Kidney glomerular epithelial cell (primary cell): ENCODE results near the gene TJP3.

Experiments used
- DNase-seq: peaks from one replicate; lab custom pipeline; 2025; lab: John Stamatoyannopoulos, UW

Gene TJP3

DNA sequence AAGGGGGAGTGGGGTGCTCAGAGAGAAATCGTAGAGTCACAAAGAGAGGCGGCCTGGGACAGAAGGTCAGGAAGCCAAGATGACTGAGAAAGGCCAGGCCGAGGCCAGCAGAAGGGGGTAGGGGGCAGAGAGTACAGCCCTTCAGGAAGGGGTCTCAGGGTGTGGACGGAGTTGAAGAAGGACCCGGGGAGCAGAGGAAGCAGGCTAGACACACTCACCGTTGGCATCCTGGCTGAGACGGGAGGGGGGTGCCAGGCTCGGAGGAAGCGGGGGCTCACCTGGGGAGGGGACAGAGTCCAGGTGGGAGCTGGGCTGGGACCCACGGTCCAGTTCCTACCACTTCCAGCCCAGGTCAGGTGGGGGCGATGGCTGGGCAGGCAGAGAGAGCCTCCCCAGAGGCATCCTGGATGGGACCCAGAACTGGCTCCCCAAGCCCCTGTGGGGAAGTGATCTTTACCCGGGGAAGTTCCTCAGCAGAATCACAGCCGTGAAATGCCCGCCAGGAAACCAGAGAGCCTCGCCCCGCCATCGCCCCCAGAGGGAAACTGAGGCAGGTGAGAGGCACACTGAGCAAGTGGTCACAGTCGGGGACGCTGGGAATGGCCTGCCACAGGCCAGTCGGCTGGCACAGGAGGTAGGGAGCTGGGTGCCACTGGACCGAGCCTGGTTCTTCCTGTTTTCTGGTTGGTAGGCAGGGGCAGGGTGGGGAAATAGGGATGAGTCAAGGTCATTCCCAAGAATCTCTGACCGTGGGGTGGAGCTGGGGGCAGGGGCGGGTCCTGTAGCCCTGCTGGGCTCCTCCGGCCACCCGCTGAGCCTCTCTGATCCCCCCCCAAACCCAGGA lies 76.6 kb downstream of the TJP3 start:
- DNase-seq, result no peak

- no peak for DNase-seq
Observed at GRCh38 chr19:3785451-3785937, 77.3 kb downstream of the TJP3 start.

GRCh38 chr19:3785938-3786824 lies 78.0 kb downstream of the TJP3 start, which contains the start of gene MATK:
TSS of gene MATK (minus strand) at chr19:3786381. CDS start at chr19:3785135, 1,246 bp downstream.
- no peak for DNase-seq

GRCh38 chr19:3788996-3789778 lies 81.0 kb downstream of the TJP3 start:
- no peak for DNase-seq

DNA sequence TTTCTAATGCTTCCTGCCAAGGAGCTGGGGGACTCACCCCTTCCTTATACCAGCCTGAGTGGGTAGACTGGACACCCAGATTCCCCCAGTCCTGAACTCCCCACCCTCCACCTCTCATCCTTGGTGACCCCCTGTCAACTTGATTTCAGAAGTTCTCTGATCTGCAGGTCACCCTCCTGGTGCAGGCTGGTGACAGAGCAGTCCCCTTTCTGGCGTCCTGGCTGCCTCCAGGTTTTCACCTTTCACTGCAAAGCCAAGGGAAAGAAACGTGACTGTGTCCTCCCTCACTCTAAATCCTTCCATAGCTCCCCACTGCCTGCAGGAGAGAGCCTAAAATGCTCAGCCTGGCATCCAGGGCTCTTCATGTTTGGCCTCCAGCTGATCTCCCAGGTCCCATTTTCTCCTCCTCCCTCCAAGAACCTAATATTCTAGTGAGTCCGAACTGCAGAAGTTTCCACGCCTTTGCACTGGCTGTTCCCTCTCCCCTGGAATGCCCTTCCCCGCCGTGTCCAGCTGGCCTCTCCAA lies 82.1 kb downstream of the TJP3 start:
- DNase-seq, result no peak

DNA sequence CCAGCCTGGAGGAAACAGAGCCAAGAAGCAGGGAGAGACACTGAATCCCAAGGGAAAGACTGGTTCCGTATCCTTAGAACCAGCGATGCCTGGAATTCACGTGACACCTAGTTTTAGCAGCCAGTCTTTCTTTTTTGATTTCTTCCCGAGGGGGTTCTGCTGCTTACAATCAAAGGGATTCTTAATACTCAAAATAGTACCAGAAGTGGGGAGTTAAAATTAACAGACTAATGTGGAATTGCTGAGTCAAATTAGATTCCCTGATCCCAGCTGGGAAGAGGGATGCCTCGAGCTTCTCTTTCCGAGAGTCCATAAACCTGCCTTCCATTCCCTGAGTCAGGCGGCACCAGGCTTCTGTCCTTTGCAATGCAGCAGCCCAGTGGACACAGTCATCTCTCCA lies 82.8 kb downstream of the TJP3 start:
- no peak for DNase-seq

- DNase-seq, result no peak
Observed at GRCh38 chr19:3792114-3792513, 83.9 kb downstream of the TJP3 start.

DNA sequence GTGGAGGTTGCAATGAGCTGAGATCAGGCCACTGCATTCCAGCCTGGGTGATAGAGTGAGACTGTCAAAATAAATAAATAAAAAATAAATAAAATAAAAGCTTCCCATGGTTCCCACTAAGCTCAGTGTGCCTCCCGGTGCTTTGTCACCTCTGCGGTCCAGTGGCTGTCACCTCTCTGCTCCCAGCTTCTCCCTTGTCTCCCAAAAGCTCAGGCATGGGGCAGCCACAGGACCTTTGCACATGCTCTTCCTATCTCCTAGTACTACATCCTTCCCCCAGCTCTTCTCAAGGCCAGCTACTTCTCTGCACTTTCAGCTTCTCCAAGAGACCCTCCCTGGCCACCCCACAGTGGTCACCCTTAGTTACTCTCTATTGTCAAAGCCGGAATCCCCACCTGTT lies 85.6 kb downstream of the TJP3 start:
- no peak for DNase-seq

DNA sequence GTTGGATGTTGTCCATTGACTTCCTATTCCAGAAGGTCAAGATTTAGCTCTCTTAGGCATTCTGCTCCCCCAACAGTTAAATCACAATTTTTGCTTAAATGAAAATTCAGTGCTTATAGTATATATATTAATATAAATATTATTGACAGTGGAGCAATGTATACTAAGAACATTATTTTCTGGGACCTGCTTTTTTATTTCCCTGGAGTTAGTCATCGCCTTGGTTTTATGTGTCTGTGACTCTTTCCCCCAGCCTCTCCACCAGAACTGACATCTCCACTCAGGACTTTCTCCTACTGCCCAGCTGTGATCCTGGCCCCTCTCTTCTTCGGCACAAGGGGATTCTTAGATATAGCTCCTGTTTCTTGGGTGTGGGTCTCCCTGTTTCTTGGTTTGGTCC lies 88.2 kb downstream of the TJP3 start:
- no peak for DNase-seq

- no peak for DNase-seq
Observed at GRCh38 chr19:3798137-3798536, 90.0 kb downstream of the TJP3 start.
